ENCODE measurements around the gene BAZ2B.

The BAZ2B gene

DNA sequence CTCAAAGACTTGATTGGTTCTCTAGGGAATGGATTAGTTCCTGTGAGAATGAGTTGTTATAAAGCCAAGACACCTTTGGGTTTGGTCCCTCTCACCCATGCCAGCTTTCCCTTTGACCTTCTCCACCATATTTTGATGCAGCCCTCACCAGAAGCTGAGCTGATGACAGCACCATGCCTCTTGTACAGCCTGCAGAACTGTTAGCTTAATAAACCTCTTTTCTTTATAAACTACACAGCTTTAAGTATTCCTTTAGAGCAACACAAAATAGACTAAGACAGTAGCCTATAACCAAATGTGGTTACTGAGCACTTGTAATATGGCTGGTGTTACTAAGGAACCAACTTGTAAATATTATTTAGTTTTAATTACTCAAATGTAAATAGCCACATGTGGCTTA, 55.1 kb downstream of the BAZ2B start:
- no peak overlapping the region for H3K27ac ChIP-seq
- POLR2A ChIA-PET (ENCODE audit: low non-redundant PET), result no interaction called here
- TF ChIP-seq, protein P1, sequence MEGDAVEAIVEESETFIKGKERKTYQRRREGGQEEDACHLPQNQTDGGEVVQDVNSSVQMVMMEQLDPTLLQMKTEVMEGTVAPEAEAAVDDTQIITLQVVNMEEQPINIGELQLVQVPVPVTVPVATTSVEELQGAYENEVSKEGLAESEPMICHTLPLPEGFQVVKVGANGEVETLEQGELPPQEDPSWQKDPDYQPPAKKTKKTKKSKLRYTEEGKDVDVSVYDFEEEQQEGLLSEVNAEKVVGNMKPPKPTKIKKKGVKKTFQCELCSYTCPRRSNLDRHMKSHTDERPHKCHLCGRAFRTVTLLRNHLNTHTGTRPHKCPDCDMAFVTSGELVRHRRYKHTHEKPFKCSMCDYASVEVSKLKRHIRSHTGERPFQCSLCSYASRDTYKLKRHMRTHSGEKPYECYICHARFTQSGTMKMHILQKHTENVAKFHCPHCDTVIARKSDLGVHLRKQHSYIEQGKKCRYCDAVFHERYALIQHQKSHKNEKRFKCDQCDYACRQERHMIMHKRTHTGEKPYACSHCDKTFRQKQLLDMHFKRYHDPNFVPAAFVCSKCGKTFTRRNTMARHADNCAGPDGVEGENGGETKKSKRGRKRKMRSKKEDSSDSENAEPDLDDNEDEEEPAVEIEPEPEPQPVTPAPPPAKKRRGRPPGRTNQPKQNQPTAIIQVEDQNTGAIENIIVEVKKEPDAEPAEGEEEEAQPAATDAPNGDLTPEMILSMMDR (conservative IDR thresholded peaks at IDR 0.05; ENCODE audit: low read depth), result no peak

DNA sequence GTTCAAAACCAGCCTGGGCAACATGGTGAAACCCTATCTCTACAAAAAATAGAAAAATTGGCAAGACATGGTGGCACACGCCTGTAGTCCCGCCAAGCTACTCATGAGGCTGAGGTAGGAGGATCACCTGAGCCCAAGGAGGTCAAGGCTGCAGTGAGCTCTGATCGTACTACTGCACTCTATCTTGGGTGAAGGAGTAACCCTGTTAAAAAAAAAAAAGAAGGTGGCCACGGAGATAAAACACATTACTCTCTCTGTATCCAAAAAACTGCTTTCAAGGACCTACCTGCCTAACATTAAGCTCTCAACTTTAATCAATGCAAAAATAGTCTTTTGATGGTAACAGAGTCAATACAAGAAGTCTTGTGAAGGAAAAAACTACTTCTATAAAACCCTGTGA, 57.3 kb downstream of the BAZ2B start:
- no peak overlapping the region for H3K27ac ChIP-seq
- no peak for DNase-seq (ENCODE audit: low spot score)
- CTCF ChIA-PET, result no interaction called here
- POLR2A ChIA-PET (ENCODE audit: low non-redundant PET), result interaction anchor here (0.6 kb wide), 1 partner anchor 56 kb away, joined by 3 read pairs; no protein-coding TSS in a partner anchor
- TF ChIP-seq, protein P1 (conservative IDR thresholded peaks at IDR 0.05; ENCODE audit: low read depth), result no peak

More for the DNA sequence above, 55.1 kb downstream of the BAZ2B start:
- DNase-seq (ENCODE audit: low spot score), result no peak
- CTCF ChIA-PET, result no interaction called here

DNA sequence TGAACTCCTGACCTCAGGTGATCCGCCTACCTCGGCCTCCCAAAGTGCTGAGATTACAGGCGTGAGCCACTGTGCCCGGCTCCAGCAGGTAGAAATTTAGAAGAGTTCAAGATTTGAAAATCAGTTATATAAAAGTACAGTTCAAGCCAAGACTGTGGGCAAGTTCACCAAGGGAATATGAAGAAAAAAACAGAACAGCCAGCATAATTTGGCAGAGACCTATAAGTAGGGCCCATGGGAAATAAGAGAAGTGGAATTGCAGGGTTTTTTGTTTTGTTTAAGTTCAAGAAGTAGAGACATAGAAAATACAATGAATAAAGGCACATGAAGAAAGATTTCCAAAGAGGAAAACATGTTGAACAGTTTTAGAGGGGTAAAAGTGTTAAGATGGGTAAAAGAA, 57.9 kb downstream of the BAZ2B start:
- ChIA-PET POLR2A (ENCODE audit: low non-redundant PET) (no interaction called here), CTCF (no interaction called here)
- TF ChIP-seq, protein P1 (conservative IDR thresholded peaks at IDR 0.05; ENCODE audit: low read depth), result no peak
- H3K27ac ChIP-seq, result no peak overlapping the region
- DNase-seq (ENCODE audit: low spot score), result no peak

DNA sequence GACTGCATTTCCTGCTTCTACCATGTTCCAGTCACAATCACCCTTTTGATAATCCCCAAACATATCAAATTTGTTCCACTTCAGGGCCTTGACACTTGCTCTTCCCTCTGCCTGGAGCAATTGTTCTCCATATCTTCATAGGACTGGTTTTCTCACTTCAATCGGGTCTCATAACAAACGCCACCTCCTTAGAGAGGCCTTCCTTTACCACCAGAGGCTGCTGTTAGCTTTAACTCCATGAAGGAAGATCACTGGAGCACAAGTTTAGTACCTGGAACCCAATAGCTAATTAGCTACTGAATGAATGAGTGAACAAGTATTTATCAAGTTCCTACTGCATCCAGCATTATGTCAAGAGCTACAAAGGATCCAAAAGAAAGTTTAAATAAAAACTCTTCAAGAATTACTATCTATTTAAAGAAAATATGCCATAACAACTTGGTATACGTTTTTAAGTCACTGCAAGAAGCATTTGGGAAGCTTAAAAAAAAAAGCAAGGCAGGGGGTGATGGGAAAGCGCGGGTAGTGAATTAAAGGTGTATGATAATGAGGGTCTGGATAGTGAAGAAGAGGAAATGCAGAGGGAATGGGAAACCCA, 58.8 kb downstream of the BAZ2B start:
- DNase-seq (ENCODE audit: low spot score), result peak; percentile 34
- CTCF ChIA-PET, result interaction anchor here (0.6 to 1.8 kb wide), 6 partner anchors 25 to 213 kb away, joined by 3 to 9 read pairs (median 3); partner anchors contain the start of gene MARCHF7
- no peak overlapping the region for H3K27ac ChIP-seq
- TF ChIP-seq, protein P1 (conservative IDR thresholded peaks at IDR 0.05; ENCODE audit: low read depth), result peak; percentile 29; the same call in 1 of the 2 replicates
- POLR2A ChIA-PET (ENCODE audit: low non-redundant PET), result no interaction called here

DNA sequence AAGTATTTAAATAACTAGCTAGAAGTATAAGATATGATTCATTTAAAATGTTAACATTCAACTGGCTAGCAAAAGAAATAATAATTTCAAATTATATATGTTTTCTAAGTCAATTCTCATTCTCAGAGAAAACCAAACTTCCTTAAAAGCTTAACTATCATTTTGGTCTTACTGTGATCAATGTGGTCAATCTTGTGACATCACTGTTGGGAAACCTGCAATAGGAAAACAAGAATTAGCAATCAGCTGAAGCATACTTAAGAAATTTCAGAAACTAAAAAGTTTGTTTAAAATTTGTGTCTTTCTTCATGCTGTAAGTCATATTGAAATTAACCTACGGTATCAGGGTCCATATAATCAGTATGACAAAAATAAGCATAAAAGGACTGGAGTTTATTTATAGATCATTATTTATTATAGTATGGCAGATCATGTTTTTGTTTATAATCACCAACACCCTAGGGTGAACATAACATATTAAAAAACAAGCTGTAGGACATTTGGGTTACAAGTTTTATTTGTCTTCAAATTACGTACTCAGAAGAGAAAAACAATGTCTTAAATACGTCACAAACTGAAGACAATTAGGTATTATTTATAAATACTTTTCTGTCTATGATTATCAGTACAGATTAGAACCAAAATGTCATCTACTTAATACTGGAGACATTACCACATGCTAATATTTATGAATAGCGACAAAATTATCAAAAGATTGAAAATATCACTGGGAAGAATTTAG, 60.5 kb downstream of the BAZ2B start:
- POLR2A ChIA-PET (ENCODE audit: low non-redundant PET), result no interaction called here
- DNase-seq (ENCODE audit: low spot score), result no peak

DNA sequence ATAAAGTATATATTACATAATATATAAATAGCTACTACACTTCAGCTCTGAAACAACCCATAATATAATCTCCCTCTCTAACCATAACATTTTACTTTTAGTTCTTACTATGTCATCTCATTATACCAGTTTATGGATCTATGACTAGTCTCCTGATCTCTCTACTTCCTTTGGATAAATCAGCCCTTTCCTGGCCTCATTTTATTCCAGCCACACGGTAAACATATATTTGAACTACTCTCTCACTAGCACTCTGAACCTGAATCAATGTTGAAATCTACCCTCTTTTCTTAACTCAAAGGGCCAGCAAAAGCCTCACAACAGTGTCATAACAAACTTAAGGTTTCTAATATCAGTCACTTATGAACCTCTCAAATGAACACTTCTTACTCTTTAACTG, 62.6 kb downstream of the BAZ2B start:
- TF ChIP-seq, protein P1 (conservative IDR thresholded peaks at IDR 0.05; ENCODE audit: low read depth), result no peak
- DNase-seq (ENCODE audit: low spot score), result no peak
- H3K27ac ChIP-seq, result no peak overlapping the region
- POLR2A ChIA-PET (ENCODE audit: low non-redundant PET), result no interaction called here
- CTCF ChIA-PET, result interaction anchor here (1.0 kb wide), 1 partner anchor 11 kb away, joined by 4 read pairs; no protein-coding TSS in a partner anchor

More for the DNA sequence above, 60.5 kb downstream of the BAZ2B start:
- TF ChIP-seq, protein P1 (conservative IDR thresholded peaks at IDR 0.05; ENCODE audit: low read depth), result no peak
- H3K27ac ChIP-seq, result no peak overlapping the region
- CTCF ChIA-PET, result no interaction called here
